Omental fat pad (tissue), 4 donors: ENCODE results near the gene CMTM3. TPM values are rescaled to one million over a fixed set of nuclear protein-coding genes. Genes with fewer than 3 reads are reported as not detected.
"Not testable (repeated sequence)": the region's sequence is repeated elsewhere in the genome, so short reads cannot be mapped to it uniquely, and the experiment has no call there.

ENCODE experiments used
- ATAC-seq: fragments of 150-250 bp; one replicate; pipeline ENCODE4 v1.9.1; 2016; ENCODE audit warnings: mild to moderate bottlenecking, moderate library complexity; ENCODE audit not compliant: low FRiP score
- DNase-seq: peaks from one replicate; pipeline ENCODE4 v3.0.0-alpha.2; 2019; ENCODE audit warnings: low spot score
- total RNA-seq, 4 donors: library from RNA; depleted of rRNA; stranded (reverse); fragments of >200 nt; gene quantifications; one replicate each; pipeline ENCODE4 v1.1.0, GENCODE V29; 2016
- TF ChIP-seq, protein P1 (sequence below), 3 donors: fragments of 450-650 bp; IDR thresholded peaks; one replicate each; pipeline ENCODE4 v1.5.1; 2016 to 2017; ENCODE audit warnings: antibody characterized with exemption in 3 of 3, mild to moderate bottlenecking in 3 of 3, moderate library complexity in 2 of 3

The CMTM3 gene
- total RNA-seq, 4 donors from 2014 or later = 28.9 to 53.4 (median 43.5) TPM

GRCh38 chr16:66592814-66593213, 11.7 kb upstream of the CMTM3 start:
- TF ChIP-seq, protein P1, sequence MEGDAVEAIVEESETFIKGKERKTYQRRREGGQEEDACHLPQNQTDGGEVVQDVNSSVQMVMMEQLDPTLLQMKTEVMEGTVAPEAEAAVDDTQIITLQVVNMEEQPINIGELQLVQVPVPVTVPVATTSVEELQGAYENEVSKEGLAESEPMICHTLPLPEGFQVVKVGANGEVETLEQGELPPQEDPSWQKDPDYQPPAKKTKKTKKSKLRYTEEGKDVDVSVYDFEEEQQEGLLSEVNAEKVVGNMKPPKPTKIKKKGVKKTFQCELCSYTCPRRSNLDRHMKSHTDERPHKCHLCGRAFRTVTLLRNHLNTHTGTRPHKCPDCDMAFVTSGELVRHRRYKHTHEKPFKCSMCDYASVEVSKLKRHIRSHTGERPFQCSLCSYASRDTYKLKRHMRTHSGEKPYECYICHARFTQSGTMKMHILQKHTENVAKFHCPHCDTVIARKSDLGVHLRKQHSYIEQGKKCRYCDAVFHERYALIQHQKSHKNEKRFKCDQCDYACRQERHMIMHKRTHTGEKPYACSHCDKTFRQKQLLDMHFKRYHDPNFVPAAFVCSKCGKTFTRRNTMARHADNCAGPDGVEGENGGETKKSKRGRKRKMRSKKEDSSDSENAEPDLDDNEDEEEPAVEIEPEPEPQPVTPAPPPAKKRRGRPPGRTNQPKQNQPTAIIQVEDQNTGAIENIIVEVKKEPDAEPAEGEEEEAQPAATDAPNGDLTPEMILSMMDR (IDR thresholded peaks at IDR 0.05) = no peak
- no peak for DNase-seq
- no peak for ATAC-seq

GRCh38 chr16:66594739-66595138, 9.8 kb upstream of the CMTM3 start:
- no peak for DNase-seq
- TF ChIP-seq, protein P1 (IDR thresholded peaks at IDR 0.05) = no peak
- no peak for ATAC-seq

DNA sequence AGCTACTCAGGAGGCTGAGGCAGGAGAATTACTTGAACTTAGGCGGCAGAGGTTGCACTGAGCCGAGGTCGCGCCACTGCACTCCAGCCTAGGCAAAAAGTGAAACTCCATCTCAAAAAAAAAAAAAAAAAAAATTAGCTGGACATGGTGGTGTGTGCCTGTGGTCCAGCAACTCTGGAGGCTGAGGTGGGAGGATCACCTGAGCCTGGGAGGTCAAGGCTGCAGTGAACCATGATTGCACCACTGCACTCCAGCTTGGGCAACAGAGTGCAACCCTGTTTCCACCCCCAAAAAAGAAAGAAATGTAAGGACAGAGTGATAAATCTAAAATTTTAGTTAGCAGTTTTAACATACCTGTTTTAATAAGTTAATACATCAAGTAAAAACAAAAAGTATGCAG, 7.9 kb upstream of the CMTM3 start:
- ATAC-seq, DNase-seq: not testable (repeated sequence)

- no peak for ATAC-seq
- DNase-seq = no peak
- TF ChIP-seq, protein P1 (IDR thresholded peaks at IDR 0.05) = no peak
Observed at GRCh38 chr16:66596986-66597848, 7.3 kb upstream of the CMTM3 start.

DNA sequence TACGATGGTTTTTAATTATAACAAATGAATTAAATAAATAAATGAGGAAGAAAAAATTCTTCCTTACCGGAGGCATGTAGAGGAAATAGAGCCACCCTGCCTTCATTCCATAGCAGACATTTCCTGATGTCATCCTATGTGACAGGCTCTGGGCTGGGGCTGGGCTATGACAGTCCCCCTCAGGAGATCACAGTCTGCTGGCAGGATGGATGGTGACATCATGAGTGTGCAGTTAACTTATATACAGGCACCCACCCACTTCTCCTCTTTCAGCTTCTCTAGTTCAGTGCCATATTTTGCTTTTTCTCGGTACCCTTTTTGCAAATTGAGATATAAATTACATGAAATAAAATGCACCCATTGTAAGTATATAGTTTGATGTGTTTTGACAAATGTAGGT, 6.4 kb upstream of the CMTM3 start:
- DNase-seq (no peak), ATAC-seq (no peak)
- TF ChIP-seq, protein P1 (IDR thresholded peaks at IDR 0.05) = no peak

DNA sequence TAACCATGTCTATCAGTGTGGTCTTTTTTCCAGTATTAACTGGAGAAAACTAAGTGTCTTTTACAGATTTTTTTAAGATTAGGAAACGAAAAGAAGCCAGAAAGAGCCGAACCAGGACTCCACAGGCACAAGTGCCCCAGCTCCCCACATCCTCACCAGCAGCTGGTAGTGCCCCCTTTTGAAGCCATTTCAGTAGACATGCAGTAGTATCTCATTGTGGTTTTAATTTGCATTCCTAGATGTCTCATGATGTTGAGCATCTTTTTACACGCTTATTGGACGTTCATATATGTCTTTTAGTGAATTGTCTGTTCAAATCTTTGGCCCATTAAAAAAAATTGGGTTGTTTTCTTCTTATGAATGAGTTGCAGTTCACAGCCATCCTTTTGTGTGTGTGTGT, 4.8 kb upstream of the CMTM3 start:
- ATAC-seq = no peak
- no peak for DNase-seq
- TF ChIP-seq, protein P1 (IDR thresholded peaks at IDR 0.05) = no peak

DNA sequence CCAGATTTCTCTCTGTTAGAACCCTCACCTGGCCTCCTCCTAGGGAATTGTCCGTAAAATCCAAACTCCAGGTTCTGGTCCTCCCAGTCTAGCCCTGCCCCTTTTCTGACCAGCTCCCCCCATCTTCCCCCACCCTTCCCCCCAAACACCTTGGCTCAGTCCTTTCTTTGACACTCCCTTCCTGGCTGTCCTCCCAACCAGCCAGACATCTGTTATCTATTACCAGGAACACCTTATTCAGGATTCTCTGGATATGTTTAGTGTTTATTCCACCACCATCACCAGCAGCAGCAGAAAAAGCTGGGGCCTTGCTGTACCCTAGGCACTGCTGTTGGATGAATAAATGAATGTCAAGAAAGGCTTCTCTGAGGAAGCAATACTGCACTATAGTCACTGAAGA, 4.0 kb upstream of the CMTM3 start:
- TF ChIP-seq, protein P1 (IDR thresholded peaks at IDR 0.05) = no peak
- no peak for ATAC-seq

More for the DNA sequence above, 4.0 kb upstream of the CMTM3 start:
- no peak for DNase-seq
